Liver (tissue), 3 donors: ENCODE results near the gene EP400.

Experiments used
- CTCF ChIP-seq: fragments of 150-350 bp; IDR thresholded peaks from 2 replicates; pipeline ENCODE4 v1.5.1; 2017; ENCODE audit warnings: improper control_type of control experiment, low read depth, low read length; ENCODE audit not compliant: missing input control
- FOXA1 ChIP-seq: IDR thresholded peaks from 2 replicates; pipeline ENCODE4 v1.6.1; 2016; ENCODE audit warnings: antibody characterized with exemption
- JUND ChIP-seq, 2 donors: IDR thresholded peaks; 2 replicates each; pipeline ENCODE4 v1.6.1; 2016; ENCODE audit warnings: antibody characterized with exemption in 2 of 2
- MAX ChIP-seq: IDR thresholded peaks from 2 replicates; pipeline ENCODE4 v1.6.1; 2016; ENCODE audit warnings: antibody characterized with exemption
- NR2F2 ChIP-seq: IDR thresholded peaks from 2 replicates; pipeline ENCODE4 v1.6.1; 2016; ENCODE audit warnings: antibody characterized with exemption
- RAD21 ChIP-seq, 2 donors: IDR thresholded peaks; 2 replicates each; pipeline ENCODE4 v1.6.1; 2016; ENCODE audit warnings: antibody characterized with exemption in 2 of 2, mild to moderate bottlenecking in 2 of 2
- REST ChIP-seq: IDR thresholded peaks from 2 replicates; pipeline ENCODE4 v1.6.1; 2016; ENCODE audit warnings: antibody characterized with exemption, mild to moderate bottlenecking
- RXRA ChIP-seq, 2 donors: IDR thresholded peaks; 2 replicates each; pipeline ENCODE4 v1.6.1; 2017 to 2018; ENCODE audit warnings: antibody characterized with exemption in 2 of 2, mild to moderate bottlenecking in 1 of 2
- SP1 ChIP-seq: IDR thresholded peaks from 2 replicates; pipeline ENCODE4 v1.6.1; 2018; ENCODE audit warnings: antibody characterized with exemption, mild to moderate bottlenecking
- TAF1 ChIP-seq: conservative IDR thresholded peaks from 2 replicates; pipeline ENCODE4 v1.6.1; 2016; ENCODE audit warnings: antibody characterized with exemption, mild to moderate bottlenecking
- YY1 ChIP-seq: IDR thresholded peaks from 2 replicates; pipeline ENCODE4 v1.6.1; 2016; ENCODE audit warnings: antibody characterized with exemption, mild to moderate bottlenecking
- donor health status: healthy.
- donor health status: healthy.

GRCh38 chr12:132083614-132083940, 133.8 kb downstream of the EP400 start:
- no peak for TF ChIP-seq CTCF
- TF ChIP-seq REST = no peak
- no peak for TF ChIP-seq YY1
- no peak for TF ChIP-seq NR2F2
- no peak for TF ChIP-seq SP1
- TF ChIP-seq RAD21 (IDR thresholded peaks at IDR 0.05) = no peak
- no peak for TF ChIP-seq FOXA1
- TF ChIP-seq JUND (IDR thresholded peaks at IDR 0.05) = no peak
- TF ChIP-seq TAF1 = no peak
- TF ChIP-seq RXRA (IDR thresholded peaks at IDR 0.05) = no peak
- no peak for TF ChIP-seq MAX
